GM12865 (cell line): Measurements from ENCODE around the gene USP17L20.
A peak's percentile ranks its signal among the peaks of the same experiment; 100 is the strongest.
"Not testable (repeated sequence)": the region's sequence is repeated elsewhere in the genome, so short reads cannot be mapped to it uniquely, and the experiment has no call there.

ENCODE experiments used
- DNase-seq: peaks from one replicate; pipeline ENCODE4 v3.0.0; 2010; ENCODE audit warnings: low read depth
- H3K4me3 ChIP-seq: 2 replicates; pipeline ENCODE4 v1.5.1; 2011; ENCODE audit warnings: mild to moderate bottlenecking, low read depth, low read length, control low read depth

USP17L20 gene, protein sequence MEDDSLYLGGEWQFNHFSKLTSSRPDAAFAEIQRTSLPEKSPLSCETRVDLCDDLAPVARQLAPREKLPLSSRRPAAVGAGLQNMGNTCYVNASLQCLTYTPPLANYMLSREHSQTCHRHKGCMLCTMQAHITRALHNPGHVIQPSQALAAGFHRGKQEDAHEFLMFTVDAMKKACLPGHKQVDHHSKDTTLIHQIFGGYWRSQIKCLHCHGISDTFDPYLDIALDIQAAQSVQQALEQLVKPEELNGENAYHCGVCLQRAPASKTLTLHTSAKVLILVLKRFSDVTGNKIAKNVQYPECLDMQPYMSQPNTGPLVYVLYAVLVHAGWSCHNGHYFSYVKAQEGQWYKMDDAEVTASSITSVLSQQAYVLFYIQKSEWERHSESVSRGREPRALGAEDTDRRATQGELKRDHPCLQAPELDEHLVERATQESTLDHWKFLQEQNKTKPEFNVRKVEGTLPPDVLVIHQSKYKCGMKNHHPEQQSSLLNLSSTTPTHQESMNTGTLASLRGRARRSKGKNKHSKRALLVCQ

DNA sequence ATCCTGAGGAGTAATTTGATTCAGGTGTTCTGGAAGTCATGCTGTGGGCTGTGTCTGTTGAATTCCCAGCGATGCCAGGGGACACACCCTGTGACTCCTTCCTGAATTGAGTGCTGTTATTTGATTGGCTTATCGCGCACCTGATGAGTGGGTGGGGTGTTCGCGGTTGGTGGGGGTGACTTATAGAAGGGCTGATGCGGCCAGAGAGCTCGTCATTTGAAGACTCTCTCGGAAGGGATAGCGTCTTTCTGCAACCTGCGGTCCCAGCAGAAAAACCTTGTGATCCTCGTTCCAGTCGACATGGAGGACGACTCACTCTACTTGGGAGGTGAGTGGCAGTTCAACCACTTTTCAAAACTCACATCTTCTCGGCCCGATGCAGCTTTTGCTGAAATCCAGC lies at the start of gene USP17L20:
Gene USP17L20 (plus strand): TSS at position 301 of the 400 bp plus-strand sequence. CDS start 0 bp downstream, at position 301.
- not testable (repeated sequence) for H3K4me3 ChIP-seq, DNase-seq

DNA sequence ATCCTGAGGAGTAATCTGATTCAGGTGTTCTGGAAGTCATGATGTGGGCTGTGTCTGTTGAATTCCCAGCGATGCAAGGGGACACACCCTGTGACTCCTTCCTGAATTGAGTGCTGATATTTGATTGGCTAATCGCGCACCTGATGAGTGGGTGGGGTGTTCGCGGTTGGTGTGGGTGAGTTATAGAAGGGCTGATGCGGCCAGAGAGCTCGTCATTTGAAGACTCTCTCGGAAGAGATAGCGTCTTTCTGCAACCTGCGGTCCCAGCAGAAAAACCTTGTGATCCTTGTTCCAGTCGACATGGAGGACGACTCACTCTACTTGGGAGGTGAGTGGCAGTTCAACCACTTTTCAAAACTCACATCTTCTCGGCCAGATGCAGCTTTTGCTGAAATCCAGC lies 47.6 kb upstream of the USP17L20 start, which contains the start of gene USP17L10:
Gene USP17L10 (plus strand): TSS at position 301 of the 400 bp plus-strand sequence. CDS start 0 bp downstream, at position 301.
- H3K4me3 ChIP-seq, DNase-seq: not testable (repeated sequence)

DNA sequence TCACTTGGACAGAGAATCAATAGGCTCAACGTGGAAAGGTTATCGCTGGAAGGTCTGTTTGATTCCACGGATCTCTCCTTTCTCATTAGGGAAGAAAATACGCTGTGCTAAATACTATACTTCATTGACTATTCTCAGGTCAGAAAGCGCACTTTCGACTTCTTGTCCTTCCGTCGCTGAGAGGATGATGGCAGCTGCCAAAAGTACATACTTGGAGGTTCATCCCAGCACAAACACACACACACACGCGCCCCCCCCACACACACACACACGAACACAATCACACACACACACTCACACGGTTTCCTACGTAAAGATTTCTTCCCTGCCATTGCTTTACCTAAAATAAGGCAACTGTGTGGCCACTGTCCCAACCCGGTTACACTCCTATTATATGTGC lies 43.2 kb upstream of the USP17L20 start:
- H3K4me3 ChIP-seq, DNase-seq: not testable (repeated sequence)

DNA sequence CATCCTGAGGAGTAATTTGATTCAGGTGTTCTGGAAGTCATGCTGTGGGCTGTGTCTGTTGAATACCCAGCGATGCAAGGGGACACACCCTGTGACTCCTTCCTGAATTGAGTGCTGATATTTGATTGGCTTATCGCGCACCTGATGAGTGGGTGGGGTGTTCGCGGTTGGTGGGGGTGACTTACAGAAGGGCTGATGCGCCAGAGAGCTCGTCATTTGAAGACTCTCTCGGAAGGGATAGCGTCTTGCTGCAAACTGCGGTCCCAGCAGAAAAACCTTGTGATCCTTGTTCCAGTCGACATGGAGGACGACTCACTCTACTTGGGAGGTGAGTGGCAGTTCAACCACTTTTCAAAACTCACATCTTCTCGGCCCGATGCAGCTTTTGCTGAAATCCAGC lies 42.8 kb upstream of the USP17L20 start, which contains the start of gene USP17L11:
Gene USP17L11 (plus strand): TSS at position 301 of the 400 bp plus-strand sequence. CDS start 0 bp downstream, at position 301.
- not testable (repeated sequence) for DNase-seq, H3K4me3 ChIP-seq

DNA sequence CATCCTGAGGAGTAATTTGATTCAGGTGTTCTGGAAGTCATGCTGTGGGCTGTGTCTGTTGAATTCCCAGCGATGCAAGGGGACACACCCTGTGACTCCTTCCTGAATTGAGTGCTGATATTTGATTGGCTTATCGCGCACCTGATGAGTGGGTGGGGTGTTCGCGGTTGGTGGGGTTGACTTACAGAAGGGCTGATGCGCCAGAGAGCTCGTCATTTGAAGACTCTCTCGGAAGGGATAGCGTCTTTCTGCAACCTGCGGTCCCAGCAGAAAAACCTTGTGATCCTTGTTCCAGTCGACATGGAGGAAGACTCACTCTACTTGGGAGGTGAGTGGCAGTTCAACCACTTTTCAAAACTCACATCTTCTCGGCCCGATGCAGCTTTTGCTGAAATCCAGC lies 38.1 kb upstream of the USP17L20 start, which contains the start of gene USP17L12:
Gene USP17L12 (plus strand): TSS at position 301 of the 400 bp plus-strand sequence. CDS start 0 bp downstream, at position 301.
- not testable (repeated sequence) for H3K4me3 ChIP-seq, DNase-seq

DNA sequence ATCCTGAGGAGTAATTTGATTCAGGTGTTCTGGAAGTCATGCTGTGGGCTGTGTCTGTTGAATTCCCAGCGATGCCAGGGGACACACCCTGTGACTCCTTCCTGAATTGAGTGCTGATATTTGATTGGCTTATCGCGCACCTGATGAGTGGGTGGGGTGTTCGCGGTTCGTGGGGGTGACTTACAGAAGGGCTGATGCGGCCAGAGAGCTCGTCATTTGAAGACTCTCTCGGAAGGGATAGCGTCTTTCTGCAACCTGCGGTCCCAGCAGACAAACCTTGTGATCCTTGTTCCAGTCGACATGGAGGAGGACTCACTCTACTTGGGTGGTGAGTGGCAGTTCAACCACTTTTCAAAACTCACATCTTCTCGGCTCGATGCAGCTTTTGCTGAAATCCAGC lies 33.3 kb upstream of the USP17L20 start, which contains the start of gene USP17L13:
Gene USP17L13 (plus strand): TSS at position 301 of the 400 bp plus-strand sequence. CDS start 0 bp downstream, at position 301.
- DNase-seq, H3K4me3 ChIP-seq: not testable (repeated sequence)

DNA sequence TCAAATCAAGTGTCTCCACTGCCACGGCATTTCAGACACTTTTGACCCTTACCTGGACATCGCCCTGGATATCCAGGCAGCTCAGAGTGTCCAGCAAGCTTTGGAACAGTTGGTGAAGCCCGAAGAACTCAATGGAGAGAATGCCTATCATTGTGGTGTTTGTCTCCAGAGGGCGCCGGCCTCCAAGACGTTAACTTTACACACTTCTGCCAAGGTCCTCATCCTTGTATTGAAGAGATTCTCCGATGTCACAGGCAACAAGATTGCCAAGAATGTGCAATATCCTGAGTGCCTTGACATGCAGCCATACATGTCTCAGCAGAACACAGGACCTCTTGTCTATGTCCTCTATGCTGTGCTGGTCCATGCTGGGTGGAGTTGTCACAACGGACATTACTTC lies 27.7 kb upstream of the USP17L20 start:
- not testable (repeated sequence) for DNase-seq, H3K4me3 ChIP-seq

DNA sequence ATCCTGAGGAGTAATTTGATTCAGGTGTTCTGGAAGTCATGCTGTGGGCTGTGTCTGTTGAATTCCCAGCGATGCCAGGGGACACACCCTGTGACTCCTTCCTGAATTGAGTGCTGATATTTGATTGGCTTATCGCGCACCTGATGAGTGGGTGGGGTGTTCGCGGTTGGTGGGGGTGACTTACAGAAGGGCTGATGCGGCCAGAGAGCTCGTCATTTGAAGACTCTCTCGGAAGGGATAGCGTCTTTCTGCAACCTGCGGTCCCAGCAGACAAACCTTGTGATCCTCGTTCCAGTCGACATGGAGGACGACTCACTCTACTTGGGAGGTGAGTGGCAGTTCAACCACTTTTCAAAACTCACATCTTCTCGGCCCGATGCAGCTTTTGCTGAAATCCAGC lies 23.8 kb upstream of the USP17L20 start, which contains the start of gene USP17L15:
Gene USP17L15 (plus strand): TSS at position 301 of the 400 bp plus-strand sequence. CDS start 0 bp downstream, at position 301.
- not testable (repeated sequence) for DNase-seq, H3K4me3 ChIP-seq

DNA sequence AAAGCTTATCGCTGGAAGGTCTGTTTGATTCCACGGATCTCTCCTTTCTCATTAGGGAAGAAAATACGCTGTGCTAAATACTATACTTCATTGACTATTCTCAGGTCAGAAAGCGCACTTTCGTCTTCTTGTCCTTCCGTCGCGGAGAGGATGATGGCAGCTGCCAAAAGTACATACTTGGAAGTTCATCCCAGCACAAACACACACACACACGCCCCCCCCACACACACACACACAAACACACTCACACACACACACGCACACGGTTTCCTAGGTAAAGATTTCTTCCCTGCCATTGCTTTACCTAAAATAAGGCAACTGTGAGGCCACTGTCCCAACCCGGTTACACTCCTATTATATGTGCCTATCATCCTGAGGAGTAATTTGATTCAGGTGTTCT lies 19.5 kb upstream of the USP17L20 start:
- H3K4me3 ChIP-seq: not testable (repeated sequence)
- DNase-seq: peak; percentile 0

DNA sequence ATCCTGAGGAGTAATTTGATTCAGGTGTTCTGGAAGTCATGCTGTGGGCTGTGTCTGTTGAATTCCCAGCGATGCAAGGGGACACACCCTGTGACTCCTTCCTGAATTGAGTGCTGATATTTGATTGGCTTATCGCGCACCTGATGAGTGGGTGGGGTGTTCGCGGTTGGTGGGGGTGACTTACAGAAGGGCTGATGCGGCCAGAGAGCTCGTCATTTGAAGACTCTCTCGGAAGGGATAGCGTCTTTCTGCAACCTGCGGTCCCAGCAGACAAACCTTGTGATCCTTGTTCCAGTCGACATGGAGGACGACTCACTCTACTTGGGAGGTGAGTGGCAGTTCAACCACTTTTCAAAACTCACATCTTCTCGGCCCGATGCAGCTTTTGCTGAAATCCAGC lies 14.3 kb upstream of the USP17L20 start, which contains the start of gene USP17L17:
Gene USP17L17 (plus strand): TSS at position 301 of the 400 bp plus-strand sequence. CDS start 0 bp downstream, at position 301.
- not testable (repeated sequence) for DNase-seq, H3K4me3 ChIP-seq

DNA sequence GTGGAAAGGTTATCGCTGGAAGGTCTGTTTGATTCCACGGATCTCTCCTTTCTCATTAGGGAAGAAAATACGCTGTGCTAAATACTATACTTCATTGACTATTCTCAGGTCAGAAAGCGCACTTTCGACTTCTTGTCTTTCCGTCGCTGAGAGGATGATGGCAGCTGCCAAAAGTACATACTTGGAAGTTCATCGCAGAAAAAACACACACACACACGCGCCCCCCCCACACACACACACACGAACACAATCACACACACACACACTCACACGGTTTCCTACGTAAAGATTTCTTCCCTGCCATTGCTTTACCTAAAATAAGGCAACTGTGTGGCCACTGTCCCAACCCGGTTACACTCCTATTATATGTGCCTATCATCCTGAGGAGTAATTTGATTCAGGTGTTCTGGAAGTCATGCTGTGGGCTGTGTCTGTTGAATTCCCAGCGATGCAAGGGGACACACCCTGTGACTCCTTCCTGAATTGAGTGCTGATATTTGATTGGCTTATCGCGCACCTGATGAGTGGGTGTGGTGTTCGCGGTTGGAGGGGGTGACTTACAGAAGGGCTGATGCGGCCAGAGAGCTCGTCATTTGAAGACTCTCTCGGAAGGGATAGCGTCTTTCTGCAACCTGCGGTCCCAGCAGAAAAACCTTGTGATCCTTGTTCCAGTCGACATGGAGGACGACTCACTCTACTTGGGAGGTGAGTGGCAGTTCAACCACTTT lies 9.8 kb upstream of the USP17L20 start, which contains the start of gene USP17L18:
Gene USP17L18 (plus strand): TSS at position 678 of the 728 bp plus-strand sequence. CDS start 0 bp downstream, at position 678.
- peak; percentile 0 for DNase-seq
- not testable (repeated sequence) for H3K4me3 ChIP-seq

DNA sequence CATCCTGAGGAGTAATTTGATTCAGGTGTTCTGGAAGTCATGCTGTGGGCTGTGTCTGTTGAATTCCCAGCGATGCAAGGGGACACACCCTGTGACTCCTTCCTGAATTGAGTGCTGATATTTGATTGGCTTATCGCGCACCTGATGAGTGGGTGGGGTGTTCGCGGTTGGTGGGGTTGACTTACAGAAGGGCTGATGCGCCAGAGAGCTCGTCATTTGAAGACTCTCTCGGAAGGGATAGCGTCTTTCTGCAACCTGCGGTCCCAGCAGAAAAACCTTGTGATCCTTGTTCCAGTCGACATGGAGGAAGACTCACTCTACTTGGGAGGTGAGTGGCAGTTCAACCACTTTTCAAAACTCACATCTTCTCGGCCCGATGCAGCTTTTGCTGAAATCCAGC lies 4.8 kb upstream of the USP17L20 start, which contains the start of gene USP17L19:
Gene USP17L19 (plus strand): TSS at position 301 of the 400 bp plus-strand sequence. CDS start 0 bp downstream, at position 301.
- not testable (repeated sequence) for DNase-seq, H3K4me3 ChIP-seq

DNA sequence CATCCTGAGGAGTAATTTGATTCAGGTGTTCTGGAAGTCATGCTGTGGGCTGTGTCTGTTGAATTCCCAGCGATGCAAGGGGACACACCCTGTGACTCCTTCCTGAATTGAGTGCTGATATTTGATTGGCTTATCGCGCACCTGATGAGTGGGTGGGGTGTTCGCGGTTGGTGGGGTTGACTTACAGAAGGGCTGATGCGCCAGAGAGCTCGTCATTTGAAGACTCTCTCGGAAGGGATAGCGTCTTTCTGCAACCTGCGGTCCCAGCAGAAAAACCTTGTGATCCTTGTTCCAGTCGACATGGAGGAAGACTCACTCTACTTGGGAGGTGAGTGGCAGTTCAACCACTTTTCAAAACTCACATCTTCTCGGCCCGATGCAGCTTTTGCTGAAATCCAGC lies 4.6 kb downstream of the USP17L20 start, which contains the start of gene USP17L21:
Gene USP17L21 (plus strand): TSS at position 301 of the 400 bp plus-strand sequence. CDS start 0 bp downstream, at position 301.
- DNase-seq, H3K4me3 ChIP-seq: not testable (repeated sequence)

DNA sequence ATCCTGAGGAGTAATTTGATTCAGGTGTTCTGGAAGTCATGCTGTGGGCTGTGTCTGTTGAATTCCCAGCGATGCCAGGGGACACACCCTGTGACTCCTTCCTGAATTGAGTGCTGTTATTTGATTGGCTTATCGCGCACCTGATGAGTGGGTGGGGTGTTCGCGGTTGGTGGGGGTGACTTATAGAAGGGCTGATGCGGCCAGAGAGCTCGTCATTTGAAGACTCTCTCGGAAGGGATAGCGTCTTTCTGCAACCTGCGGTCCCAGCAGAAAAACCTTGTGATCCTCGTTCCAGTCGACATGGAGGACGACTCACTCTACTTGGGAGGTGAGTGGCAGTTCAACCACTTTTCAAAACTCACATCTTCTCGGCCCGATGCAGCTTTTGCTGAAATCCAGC lies 9.4 kb downstream of the USP17L20 start, which contains the start of gene USP17L22:
Gene USP17L22 (plus strand): TSS at position 301 of the 400 bp plus-strand sequence. CDS start 0 bp downstream, at position 301.
- not testable (repeated sequence) for H3K4me3 ChIP-seq, DNase-seq

DNA sequence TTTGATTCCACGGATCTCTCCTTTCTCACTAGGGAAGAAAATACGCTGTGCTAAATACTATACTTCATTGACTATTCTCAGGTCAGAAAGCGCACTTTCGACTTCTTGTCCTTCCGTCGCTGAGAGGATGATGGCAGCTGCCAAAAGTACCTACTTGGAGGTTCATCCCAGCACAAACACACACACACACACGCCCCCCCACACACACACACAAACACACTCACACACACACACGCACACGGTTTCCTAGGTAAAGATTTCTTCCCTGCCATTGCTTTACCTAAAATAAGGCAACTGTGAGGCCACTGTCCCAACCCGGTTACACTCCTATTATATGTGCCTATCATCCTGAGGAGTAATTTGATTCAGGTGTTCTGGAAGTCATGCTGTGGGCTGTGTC lies 13.8 kb downstream of the USP17L20 start:
- DNase-seq, H3K4me3 ChIP-seq: not testable (repeated sequence)
